H1 (cell line): Measurements from ENCODE around the gene CCNK. TPM values are rescaled to one million over a fixed set of nuclear protein-coding genes. Genes with fewer than 3 reads are reported as not detected.

Source experiments
- CTCF ChIA-PET: fragments of 300-600 bp; sonication (Branson Sonifier 250); formaldehyde crosslinking; loops from one replicate; lab custom pipeline; 2021; ENCODE audit not compliant: partially characterized antibody; lab: Charles Lee
- POLR2A ChIA-PET: fragments of 300-600 bp; sonication (Branson Sonifier 250); formaldehyde crosslinking; loops from one replicate; lab custom pipeline; 2021; ENCODE audit warnings: inconsistent platforms; ENCODE audit not compliant: partially characterized antibody; lab: Charles Lee
- DNase-seq, 2 experiments: peaks; one replicate each; pipeline versions ENCODE4 v3.0.0 to v3.0.0-alpha.2; 2010 to 2022; ENCODE audit warnings: low spot score in 2 of 2, low read depth in 1 of 2, mixed read lengths in 1 of 2
- FAIRE-seq: peaks from 2 replicates; lab custom pipeline; 2011; peaks lifted over from hg19 to GRCh38; lab: Jason Lieb, UNC
- H2AFZ ChIP-seq: 2 replicates; pipeline ENCODE4 v1.8.1; 2012; ENCODE audit warnings: low read length, inconsistent platforms
- H2AK5ac ChIP-seq: 2 replicates; pipeline ENCODE4 v1.6.1; 2013; ENCODE audit warnings: low read depth, low read length
- H2BK120ac ChIP-seq: replicated peaks from 2 replicates; pipeline ENCODE3; 2013; ENCODE audit warnings: low read depth, low read length, inconsistent platforms
- H2BK12ac ChIP-seq: 2 replicates; pipeline ENCODE4 v1.6.1; 2013; ENCODE audit warnings: low read depth, low read length
- H2BK15ac ChIP-seq: 2 replicates; pipeline ENCODE4 v1.6.1; 2013; ENCODE audit warnings: low read length
- H2BK20ac ChIP-seq: 2 replicates; pipeline ENCODE4 v1.6.1; 2013; ENCODE audit warnings: low read length
- H2BK5ac ChIP-seq: 2 replicates; pipeline ENCODE4 v1.6.1; 2013; ENCODE audit warnings: low read depth, low read length
- H3K14ac ChIP-seq: 2 replicates; pipeline ENCODE4 v1.6.1; 2013; ENCODE audit warnings: inconsistent platforms; ENCODE audit not compliant: insufficient read length
- H3K18ac ChIP-seq: 2 replicates; pipeline ENCODE4 v1.6.1; 2013; ENCODE audit warnings: low read length; ENCODE audit errors: extremely low read depth
- H3K23ac ChIP-seq: 2 replicates; pipeline ENCODE4 v1.6.1; 2013; ENCODE audit warnings: inconsistent platforms; ENCODE audit not compliant: insufficient read length
- H3K23me2 ChIP-seq: 2 replicates; pipeline ENCODE4 v1.6.1; 2013; ENCODE audit warnings: low read depth, low read length
- H3K27ac ChIP-seq: 2 replicates; pipeline ENCODE4 v1.6.1; 2011; ENCODE audit warnings: low read depth, low read length, inconsistent platforms
- H3K27me3 ChIP-seq, 4 experiments: replicated peaks in 1 of 4; 1 replicate in 1 of 4; 2 replicates in 3 of 4; pipeline versions ENCODE4 v1.6.1 to v1.8.1; 2011 to 2013; ENCODE audit warnings: low read length in 3 of 4, mild to moderate bottlenecking in 3 of 4, inconsistent platforms in 2 of 4, mixed read lengths in 2 of 4, moderate library complexity in 1 of 4; ENCODE audit not compliant: control insufficient read depth in 3 of 4, insufficient read depth in 3 of 4; ENCODE audit errors: extremely low read depth in 1 of 4
- H3K36me3 ChIP-seq, 4 experiments: 2 replicates each; pipeline versions ENCODE4 v1.6.1 to v1.8.1; 2011 to 2013; ENCODE audit warnings: mild to moderate bottlenecking in 4 of 4, low read length in 3 of 4, moderate library complexity in 2 of 4, control low read depth in 1 of 4, inconsistent platforms in 1 of 4; ENCODE audit not compliant: insufficient read depth in 4 of 4, control insufficient read depth in 2 of 4
- H3K4ac ChIP-seq: replicated peaks from 2 replicates; pipeline ENCODE3; 2013; ENCODE audit warnings: low read length, low read depth, mixed read lengths, inconsistent platforms; ENCODE audit not compliant: insufficient read length
- H3K4me1 ChIP-seq, 4 experiments: replicated peaks in 1 of 4; 1 replicate in 1 of 4; 2 replicates in 3 of 4; pipeline versions ENCODE4 v1.6.1 to v1.8.1; 2011 to 2013; ENCODE audit warnings: low read length in 3 of 4, inconsistent platforms in 2 of 4, mixed read lengths in 1 of 4; ENCODE audit not compliant: insufficient read depth in 4 of 4, control insufficient read depth in 3 of 4
- H3K4me2 ChIP-seq, 2 experiments: 2 replicates each; pipeline versions ENCODE4 v1.6.1 to v1.8.1; 2011 to 2013; ENCODE audit warnings: low read depth in 2 of 2, low read length in 2 of 2, control low read depth in 1 of 2, inconsistent platforms in 1 of 2, mild to moderate bottlenecking in 1 of 2; ENCODE audit not compliant: insufficient read depth in 1 of 2
- H3K4me3 ChIP-seq, 4 experiments: fragments of 200-600, 300-600 bp in 1 of 4; sonication (generic), shearing (Covaris generic), sonication (Bioruptor Twin) in 1 of 4; 2 replicates each; pipeline versions ENCODE4 v1.5.1 to v1.8.1; 2011 to 2016; ENCODE audit warnings: low read length in 4 of 4, low read depth in 3 of 4, control low read depth in 2 of 4, inconsistent platforms in 2 of 4, mild to moderate bottlenecking in 2 of 4, mixed read lengths in 1 of 4, moderate library complexity in 1 of 4; ENCODE audit not compliant: insufficient read depth in 2 of 4; ENCODE audit errors: extremely low read depth in 1 of 4
- H3K56ac ChIP-seq: replicated peaks from 2 replicates; pipeline ENCODE3; 2013; ENCODE audit warnings: low read depth, mild to moderate bottlenecking, mixed read lengths, low read length, inconsistent platforms; ENCODE audit not compliant: insufficient read length
- H3K79me1 ChIP-seq: 2 replicates; pipeline ENCODE4 v1.6.1; 2013; ENCODE audit warnings: low read depth, low read length, control low read depth
- H3K79me2 ChIP-seq, 2 experiments: 2 replicates each; pipeline versions ENCODE4 v1.6.1 to v1.8.1; 2012 to 2013; ENCODE audit warnings: low read length in 2 of 2, mild to moderate bottlenecking in 2 of 2, inconsistent platforms in 1 of 2; ENCODE audit not compliant: insufficient read depth in 2 of 2, control insufficient read depth in 1 of 2
- H3K9ac ChIP-seq, 4 experiments: replicated peaks in 1 of 4; 1 replicate in 1 of 4; 2 replicates in 3 of 4; pipeline versions ENCODE4 v1.6.1 to v1.8.1; 2011 to 2013; ENCODE audit warnings: low read depth in 3 of 4, low read length in 3 of 4, control low read depth in 2 of 4, mild to moderate bottlenecking in 2 of 4, moderate library complexity in 2 of 4, inconsistent platforms in 1 of 4; ENCODE audit errors: extremely low read depth in 1 of 4
- H3K9me3 ChIP-seq, 2 experiments: 2 replicates each; pipeline versions ENCODE4 v1.6.1 to v1.8.1; 2012 to 2013; ENCODE audit warnings: mild to moderate bottlenecking in 2 of 2, moderate library complexity in 2 of 2, control low read depth in 1 of 2, inconsistent platforms in 1 of 2, low read depth in 1 of 2, low read length in 1 of 2, mixed read lengths in 1 of 2; ENCODE audit not compliant: insufficient read depth in 2 of 2
- H4K20me1 ChIP-seq, 2 experiments: replicated peaks in 1 of 2; 2 replicates each; pipeline versions ENCODE3 to v1.8.1; 2011 to 2013; ENCODE audit warnings: inconsistent platforms in 2 of 2, low read length in 2 of 2, mild to moderate bottlenecking in 1 of 2; ENCODE audit not compliant: insufficient read depth in 2 of 2, control insufficient read depth in 1 of 2
- H4K5ac ChIP-seq: 2 replicates; pipeline ENCODE4 v1.6.1; 2013; ENCODE audit warnings: low read length, low read depth, mixed read lengths, inconsistent platforms; ENCODE audit not compliant: insufficient read length
- H4K8ac ChIP-seq: 2 replicates; pipeline ENCODE4 v1.8.0; 2013; ENCODE audit warnings: mild to moderate bottlenecking, moderate library complexity, low read length, inconsistent platforms; ENCODE audit not compliant: insufficient read depth; ENCODE audit errors: extremely low read depth
- H4K91ac ChIP-seq: replicated peaks from 2 replicates; pipeline ENCODE3; 2013; ENCODE audit warnings: low read length, mixed read lengths, inconsistent platforms; ENCODE audit not compliant: insufficient read length
- CHD1 ChIP-seq: IDR thresholded peaks from 2 replicates; pipeline ENCODE4 v1.6.1; 2012; ENCODE audit warnings: low read depth, low read length, improper control_type of control experiment
- WGBS, 2 experiments: shearing (Covaris generic) in 1 of 2; methylation state at CpG; one replicate each; pipeline versions ENCODE4 v1.1.6 to v1.1.7; 2013 to 2015; ENCODE audit warnings: low lambda C conversion rate in 2 of 2, mixed read lengths in 2 of 2, inconsistent platforms in 1 of 2, low coverage in 1 of 2, missing lambda C conversion rate in 1 of 2; ENCODE audit not compliant: insufficient replicate concordance in 2 of 2, insufficient coverage in 1 of 2, insufficient read length in 1 of 2; ENCODE audit errors: extremely low coverage in 1 of 2, missing lambda C conversion rate in 1 of 2; 5-methylcytosine and 5-hydroxymethylcytosine counted together
- polyA plus RNA-seq, 7 experiments: library from polyadenylated mRNA; depleted of rRNA in 3 of 7; stranded (reverse) in 5 of 7; unstranded in 2 of 7; fragments of >200 nt in 5 of 7; fragments of 200-250 nt in 2 of 7; gene quantifications; 1 replicate in 5 of 7; 2 replicates in 1 of 7; 4 replicates in 1 of 7; pipeline versions ENCODE4 v1.2.1 to v1.2.3, GENCODE V29; 2011 to 2013; ENCODE audit warnings: missing spikeins in 2 of 7, mixed read lengths in 2 of 7
- total RNA-seq: library from RNA; stranded (reverse); fragmentation: NEBNext Ultra II Directional; extraction: Animal tissue kit (Norgen Biotek cat#: 25700); gene quantifications from 2 replicates; pipeline ENCODE4 v1.2.1, GENCODE V29; 2021

Gene CCNK
- total and polyA plus RNA-seq, 2 of the 8 experiments (the other 6 are each of a cell fraction or from before 2014, with no cell fraction given), result 10.7 to 82.7 TPM

GRCh38 chr14:99523704-99524055 lies 42.5 kb downstream of the CCNK start:
- Histone ChIP-seq H2BK12ac (0 out of 2 replicates have a peak overlapping the region, but pooled peaks have one; percentile 55), H3K56ac (no peak overlapping the region), H4K5ac (no peak overlapping the region), H2AFZ (no peak overlapping the region), H3K4me1 (peaks cover 11 to 49% (median 37%) of the 10 kb centered on the region in 4 experiments), H2BK5ac (peak overlapping the region; percentile 66; the same call in 1 of the 2 replicates), H3K79me2 (peaks cover 0 to 2% of the 10 kb centered on the region in 2 experiments; a peak in 1 of 4 replicates), H3K18ac (peak overlapping the region; percentile 93), H3K27ac (peak overlapping the region; percentile 38; the same call in 1 of the 2 replicates), H3K36me3 (no peaks in the 10 kb centered on the region; a peak in 1 of 8 replicates), H2BK15ac (no peak overlapping the region), H2BK120ac (no peak overlapping the region), H4K8ac (no peak overlapping the region), H3K27me3 (no peaks in the 10 kb centered on the region), H3K79me1 (peaks cover 13% of the 10 kb centered on the region), H2BK20ac (no peak overlapping the region), H4K20me1 (no peaks in the 10 kb centered on the region), H3K4me3 (0 out of 8 replicates have a peak overlapping the region, but pooled peaks of 1 of the 4 experiments have one; percentile 4), H3K9me3 (no peaks in the 10 kb centered on the region), H3K23me2 (0 out of 2 replicates have a peak, but pooled peaks cover 2% of the 10 kb centered on the region), H4K91ac (peak overlapping the region; percentile 76), H3K9ac (no peak overlapping the region), H2AK5ac (0 out of 2 replicates have a peak overlapping the region, but pooled peaks have one; percentile 82), H3K4me2 (peak overlapping the region; percentile 30 to 37; a peak in 3 of 4 replicates), H3K23ac (no peak overlapping the region), H3K14ac (no peak overlapping the region), H3K4ac (no peak overlapping the region)
- 80% methylated on average over 5 of the region's 5 CpGs; no CpG with 5 or more reads in 1 of the 2 experiments for WGBS, 2 experiments
- ChIA-PET POLR2A (interaction anchor here (1.0 to 1.4 kb wide), 3 partner anchors 9 to 109 kb away, joined by 3 to 5 read pairs (median 3); partner anchors contain the start of genes CCNK and SETD3), CTCF (interaction anchor here (0.6 to 6.5 kb wide), 17 partner anchors 13 to 164 kb away, joined by 3 to 40 read pairs (median 5); no protein-coding TSS in a partner anchor)
- no peak for FAIRE-seq
- no peak for TF ChIP-seq CHD1
- no peak for DNase-seq
